Right lobe of liver (tissue), 6 donors: Measurements from ENCODE around the gene CD99. TPM values are rescaled to one million over a fixed set of nuclear protein-coding genes. Genes with fewer than 3 reads are reported as not detected.
A peak's percentile ranks its signal among the peaks of the same experiment; 100 is the strongest.
"Not testable (repeated sequence)": the region's sequence is repeated elsewhere in the genome, so short reads cannot be mapped to it uniquely, and the experiment has no call there.

ENCODE experiments used
- ATAC-seq, 4 donors: fragments of 200-7000 bp; cut with Tn5 transposase; one replicate each; pipeline ENCODE4 v1.9.1; 2020; ENCODE audit warnings: mild to moderate bottlenecking in 4 of 4, moderate library complexity in 4 of 4
- DNase-seq, 3 donors: peaks; one replicate each; pipeline ENCODE4 v3.0.0-alpha.2; 2020
- H3K27ac ChIP-seq, 3 donors: fragments of 200-600 bp; one replicate each; pipeline ENCODE4 v1.8.0; 2022
- H3K27me3 ChIP-seq, 2 donors: fragments of 200-600 bp; one replicate each; pipeline ENCODE4 v1.8.0; 2022
- H3K36me3 ChIP-seq, 4 donors: fragments of 200-600 bp; sonication (generic) in 1 of 4; one replicate each; pipeline versions ENCODE4 v1.5.1 to v1.8.0; 2017 to 2022; ENCODE audit warnings: control low read depth in 1 of 4
- H3K4me1 ChIP-seq, 4 donors: fragments of 200-600 bp; sonication (generic) in 1 of 4; one replicate each; pipeline versions ENCODE4 v1.5.1 to v1.8.0; 2017 to 2022; ENCODE audit warnings: control low read depth in 1 of 4
- H3K4me3 ChIP-seq, 3 donors: fragments of 200-600 bp; one replicate each; pipeline ENCODE4 v1.8.0; 2022
- H3K9me3 ChIP-seq, 4 donors: fragments of 200-600 bp; sonication (generic) in 1 of 4; one replicate each; pipeline versions ENCODE4 v1.5.1 to v1.8.0; 2017 to 2022; ENCODE audit warnings: control low read depth in 1 of 4
- POLR2A ChIP-seq: fragments of 450-650 bp; IDR thresholded peaks from one replicate; pipeline ENCODE4 v1.6.1; 2017; ENCODE audit warnings: antibody characterized with exemption, mild to moderate bottlenecking
- WGBS: methylation state at CpG from one replicate; pipeline ENCODE4 v1.1.6; 2018; ENCODE audit warnings: low coverage, low lambda C conversion rate; ENCODE audit not compliant: insufficient coverage; ENCODE audit errors: missing lambda C conversion rate; 5-methylcytosine and 5-hydroxymethylcytosine counted together
- intact Hi-C, 2 donors: fragments of 100-400 bp; cut with DNase I; formaldehyde crosslinking; loops; one replicate each; pipeline versions ENCODE4 v1.11.2 to v1.14.1; 2022
- total RNA-seq, 6 experiments: library from RNA; depleted of rRNA in 2 of 6; stranded (reverse); fragments of >200 nt in 2 of 6; fragmentation: NEBNext Ultra II Directional in 3 of 6; extraction: Animal tissue kit (Norgen Biotek cat#: 25700) in 3 of 6; gene quantifications; one replicate each; pipeline versions ENCODE4 v1.1.0 to v1.2.4, GENCODE V29; 2016 to 2023
- TF ChIP-seq, protein P1 (sequence below), 4 donors: fragments of 200-600 bp in 3 of 4; fragments of 450-650 bp in 1 of 4; IDR thresholded peaks; one replicate each; pipeline versions ENCODE4 v1.5.1 to v1.8.0; 2016 to 2022; ENCODE audit warnings: antibody characterized with exemption in 4 of 4, mild to moderate bottlenecking in 2 of 4
- donor health status: DM: no; HTN: yes; CAD: no.
- donor health status: DM: no; HTN: no; CAD: no.
- donor health status: DM: no; HTN: no; CAD: no.
- donor health status: DM: no; HTN: yes; CAD: no.
- donor health status: DM: no; HTN: yes; CAD: no.

Gene CD99
- total RNA-seq, 6 experiments from 2014 or later = 88.5 to 139 (median 119) TPM

DNA sequence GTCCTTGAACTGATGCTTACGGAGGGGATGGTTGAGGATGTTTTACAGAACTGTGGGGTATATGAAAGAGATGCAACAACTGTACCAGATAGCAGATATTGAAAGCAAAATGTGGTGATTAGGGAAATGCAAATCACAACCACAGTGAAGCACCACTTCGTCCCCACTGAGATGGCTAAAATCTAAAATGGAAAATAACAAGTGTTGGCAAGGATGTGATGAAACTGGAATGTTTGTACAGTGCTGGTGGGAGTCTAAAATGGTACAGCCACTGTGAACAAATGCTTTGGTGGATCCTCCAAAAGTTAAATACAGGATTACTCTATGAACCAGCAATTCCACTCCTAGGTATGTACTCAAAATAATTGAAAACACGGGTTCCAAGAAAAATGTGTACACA, 83.7 kb downstream of the CD99 start:
- Histone ChIP-seq H3K4me1 (no peaks in the 10 kb centered on the region), H3K27ac (no peak overlapping the region), H3K9me3 (no peaks in the 10 kb centered on the region), H3K4me3 (no peak overlapping the region), H3K27me3 (no peaks in the 10 kb centered on the region), H3K36me3 (no peaks in the 10 kb centered on the region)
- TF ChIP-seq POLR2A = no peak
- TF ChIP-seq, protein P1, sequence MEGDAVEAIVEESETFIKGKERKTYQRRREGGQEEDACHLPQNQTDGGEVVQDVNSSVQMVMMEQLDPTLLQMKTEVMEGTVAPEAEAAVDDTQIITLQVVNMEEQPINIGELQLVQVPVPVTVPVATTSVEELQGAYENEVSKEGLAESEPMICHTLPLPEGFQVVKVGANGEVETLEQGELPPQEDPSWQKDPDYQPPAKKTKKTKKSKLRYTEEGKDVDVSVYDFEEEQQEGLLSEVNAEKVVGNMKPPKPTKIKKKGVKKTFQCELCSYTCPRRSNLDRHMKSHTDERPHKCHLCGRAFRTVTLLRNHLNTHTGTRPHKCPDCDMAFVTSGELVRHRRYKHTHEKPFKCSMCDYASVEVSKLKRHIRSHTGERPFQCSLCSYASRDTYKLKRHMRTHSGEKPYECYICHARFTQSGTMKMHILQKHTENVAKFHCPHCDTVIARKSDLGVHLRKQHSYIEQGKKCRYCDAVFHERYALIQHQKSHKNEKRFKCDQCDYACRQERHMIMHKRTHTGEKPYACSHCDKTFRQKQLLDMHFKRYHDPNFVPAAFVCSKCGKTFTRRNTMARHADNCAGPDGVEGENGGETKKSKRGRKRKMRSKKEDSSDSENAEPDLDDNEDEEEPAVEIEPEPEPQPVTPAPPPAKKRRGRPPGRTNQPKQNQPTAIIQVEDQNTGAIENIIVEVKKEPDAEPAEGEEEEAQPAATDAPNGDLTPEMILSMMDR (IDR thresholded peaks at IDR 0.05) = no peak
- ATAC-seq (no peak), DNase-seq (no peak)
- WGBS = 83% methylated on average over 3 of the region's 3 CpGs
- intact Hi-C loops = no loop called here

DNA sequence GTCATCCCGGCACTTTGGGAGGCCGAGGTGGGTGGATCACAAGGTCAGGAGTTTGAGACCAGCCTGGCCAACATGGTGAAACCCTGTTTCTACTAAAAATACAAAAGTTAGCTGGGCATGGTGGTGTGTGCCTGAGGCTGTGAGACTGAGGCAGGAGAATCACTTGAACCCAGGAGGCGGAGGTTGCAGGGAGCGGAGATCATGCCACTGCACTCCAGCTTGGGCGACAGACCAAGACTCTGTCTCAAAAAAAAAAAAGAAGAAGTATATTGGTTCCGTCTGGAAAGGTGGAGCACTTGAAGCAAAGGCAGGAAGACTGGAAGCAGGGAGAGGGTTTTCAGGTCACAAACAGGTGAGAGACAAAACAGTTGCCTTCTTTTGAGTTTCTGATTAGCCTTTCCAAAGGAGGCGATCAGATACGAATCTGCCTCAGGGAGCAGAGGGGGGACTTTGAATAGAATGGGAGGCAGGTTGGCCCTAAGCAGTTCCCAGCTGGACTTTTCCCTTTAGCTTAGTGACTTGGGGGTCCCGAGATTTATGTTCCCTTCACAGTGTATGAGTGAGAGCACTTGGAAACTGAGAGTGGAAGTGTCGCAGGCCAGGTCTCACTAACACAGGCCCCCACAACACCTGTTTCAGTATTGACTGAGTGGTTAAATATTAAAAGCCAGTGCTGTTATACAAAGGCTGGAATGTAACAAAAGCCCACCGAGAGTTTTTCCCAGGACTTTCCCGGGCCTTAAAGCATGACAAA, 89.6 kb downstream of the CD99 start:
- H3K4me3 ChIP-seq, H3K27me3 ChIP-seq, H3K36me3 ChIP-seq, DNase-seq, intact Hi-C loops, H3K9me3 ChIP-seq: not testable (repeated sequence)
- peak in 2 of 4 donors; percentile 72 to 95 for ATAC-seq
- WGBS = 53% methylated on average over 7 of the region's 12 CpGs
- H3K4me1 ChIP-seq = peaks cover 0 to 13% (median 0%) of the 10 kb centered on the region in 4 donors
- H3K27ac ChIP-seq = peak overlapping the region in 1 of 3 donors; percentile 2

DNA sequence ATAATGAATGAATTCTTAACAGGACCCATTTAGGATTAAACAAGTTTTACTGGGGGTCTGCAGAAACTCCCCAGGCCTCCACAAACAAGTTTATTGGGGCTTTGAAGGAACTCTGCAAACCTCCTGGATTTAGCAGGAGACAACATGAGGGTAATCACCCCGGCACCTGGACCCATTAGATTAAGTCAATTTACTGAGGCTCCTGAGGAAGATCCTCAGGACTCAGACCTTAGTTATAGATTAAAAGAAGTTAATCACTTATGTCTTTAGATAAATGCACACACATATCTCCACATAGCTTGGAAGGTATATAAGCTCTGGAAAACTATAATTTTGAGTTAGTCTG, 90.1 kb downstream of the CD99 start:
- 56% methylated on average over 1 of the region's 1 CpG for WGBS
- DNase-seq (no peak), ATAC-seq (peak in 2 of 4 donors; percentile 40 to 49)
- no peaks in the 10 kb centered on the region for H3K36me3 ChIP-seq
- H3K9me3 ChIP-seq = no peaks in the 10 kb centered on the region
- no peaks in the 10 kb centered on the region for H3K27me3 ChIP-seq
- intact Hi-C loops = no loop called here
- peaks cover 0 to 13% (median 0%) of the 10 kb centered on the region in 4 donors for H3K4me1 ChIP-seq
- no peak overlapping the region for H3K4me3 ChIP-seq
- TF ChIP-seq POLR2A = no peak
- peak overlapping the region in 1 of 3 donors; percentile 2 for H3K27ac ChIP-seq

DNA sequence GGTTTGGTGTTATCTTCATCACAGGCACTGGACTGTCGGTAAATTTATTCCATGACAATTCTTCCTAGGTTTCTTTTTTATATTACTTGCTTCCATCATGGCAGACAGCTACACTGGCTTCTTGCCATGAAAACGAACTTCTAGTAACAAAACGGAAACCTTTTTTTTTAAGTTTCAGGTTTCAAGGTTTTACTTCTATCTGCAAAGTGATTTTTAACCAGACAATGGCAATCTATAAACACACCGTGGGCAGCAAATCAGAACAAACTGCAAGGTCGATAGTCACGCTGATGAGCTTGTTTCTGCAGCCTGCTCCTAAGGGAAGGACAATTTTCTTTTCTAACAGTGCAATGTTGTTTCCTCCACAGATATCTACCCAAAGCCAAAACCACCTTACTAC, 90.6 kb downstream of the CD99 start:
- 21% methylated on average over 6 of the region's 6 CpGs for WGBS
- H3K4me3 ChIP-seq = peak overlapping the region in 1 of 3 donors; percentile 9
- intact Hi-C loops = no loop called here
- H3K27ac ChIP-seq = peak overlapping the region in 1 of 3 donors; percentile 2
- TF ChIP-seq POLR2A = no peak
- TF ChIP-seq, protein P1 (IDR thresholded peaks at IDR 0.05) = no peak
- H3K36me3 ChIP-seq = no peaks in the 10 kb centered on the region
- no peaks in the 10 kb centered on the region for H3K27me3 ChIP-seq
- ATAC-seq (peak in 2 of 4 donors; percentile 54 to 69), DNase-seq (no peak)
- peaks cover 0 to 13% (median 0%) of the 10 kb centered on the region in 4 donors for H3K4me1 ChIP-seq
- H3K9me3 ChIP-seq = no peaks in the 10 kb centered on the region

DNA sequence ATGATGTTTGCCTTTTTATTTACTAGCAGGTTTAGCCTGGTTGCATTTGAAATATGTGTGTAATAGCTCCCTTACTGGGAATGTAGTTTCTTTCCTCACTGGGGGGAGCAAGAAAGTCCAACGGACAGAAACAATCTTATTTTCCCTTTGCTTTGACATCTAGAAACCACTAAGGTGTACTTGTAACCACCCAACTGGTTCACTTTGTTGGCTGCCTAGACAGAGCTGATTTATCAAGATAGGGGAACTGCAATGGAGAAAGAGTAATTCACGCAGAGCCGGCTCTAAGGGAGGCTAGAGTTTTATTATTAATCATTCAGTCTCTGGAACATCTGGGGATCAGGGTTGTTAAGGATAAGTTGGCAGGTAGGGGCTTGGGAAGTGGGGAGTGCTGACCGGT, 91.1 kb downstream of the CD99 start:
- no peak for TF ChIP-seq POLR2A
- TF ChIP-seq, protein P1 (IDR thresholded peaks at IDR 0.05) = no peak
- ATAC-seq (peak in 1 of 4 donors; percentile 6), DNase-seq (no peak)
- H3K4me1 ChIP-seq = peaks cover 0 to 13% (median 0%) of the 10 kb centered on the region in 4 donors
- no peak overlapping the region for H3K27ac ChIP-seq
- H3K9me3 ChIP-seq = no peaks in the 10 kb centered on the region
- 65% methylated on average over 4 of the region's 4 CpGs for WGBS
- no peaks in the 10 kb centered on the region for H3K36me3 ChIP-seq
- peak overlapping the region in 1 of 3 donors; percentile 9 for H3K4me3 ChIP-seq
- H3K27me3 ChIP-seq = no peaks in the 10 kb centered on the region
- intact Hi-C loops = no loop called here
